M059J (cell line): Measurements from ENCODE around the gene KAZN. TPM values are rescaled to one million over a fixed set of nuclear protein-coding genes. Genes with fewer than 3 reads are reported as not detected.

Experiments
- DNase-seq: peaks from one replicate; pipeline ENCODE4 v3.0.0-alpha.2; 2012; ENCODE audit warnings: low read depth
- total RNA-seq: library from RNA; depleted of rRNA; stranded (reverse); fragments of >200 nt; shearing (Covaris generic); gene quantifications from 2 replicates; pipeline ENCODE4 v1.2.3, GENCODE V29; 2014

The KAZN gene
- total RNA-seq, 1 experiment from 2014 or later, result 6.4 TPM

DNA sequence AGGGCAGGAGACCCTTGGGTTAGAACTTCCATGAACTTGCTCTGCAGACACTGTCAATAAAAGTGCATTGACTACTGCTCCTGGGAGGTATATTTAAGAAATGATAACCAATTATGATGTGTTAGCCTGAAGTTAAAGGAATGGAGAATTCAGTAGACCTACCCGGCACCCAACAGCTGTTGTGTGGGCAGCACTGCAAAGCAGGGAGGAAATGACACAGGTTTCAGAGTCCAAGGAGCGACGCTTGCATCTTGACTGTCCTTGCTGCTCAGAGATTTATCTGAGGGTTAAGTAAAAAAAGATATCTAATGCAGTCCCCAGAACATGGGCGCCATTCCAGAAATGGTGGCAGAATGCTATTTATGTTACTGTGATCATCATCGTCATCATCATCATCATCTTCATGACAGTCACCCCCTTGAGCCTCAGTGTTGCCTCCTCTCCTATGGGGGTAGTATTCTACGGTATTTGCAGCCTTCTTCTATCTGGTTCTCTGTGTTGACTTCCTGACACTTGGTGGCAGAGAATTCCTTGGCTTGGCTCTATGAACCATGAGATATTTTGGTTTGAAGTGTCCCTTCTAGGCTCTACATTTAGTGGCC, 225.9 kb downstream of the KAZN start:
- DNase-seq, result no peak

DNA sequence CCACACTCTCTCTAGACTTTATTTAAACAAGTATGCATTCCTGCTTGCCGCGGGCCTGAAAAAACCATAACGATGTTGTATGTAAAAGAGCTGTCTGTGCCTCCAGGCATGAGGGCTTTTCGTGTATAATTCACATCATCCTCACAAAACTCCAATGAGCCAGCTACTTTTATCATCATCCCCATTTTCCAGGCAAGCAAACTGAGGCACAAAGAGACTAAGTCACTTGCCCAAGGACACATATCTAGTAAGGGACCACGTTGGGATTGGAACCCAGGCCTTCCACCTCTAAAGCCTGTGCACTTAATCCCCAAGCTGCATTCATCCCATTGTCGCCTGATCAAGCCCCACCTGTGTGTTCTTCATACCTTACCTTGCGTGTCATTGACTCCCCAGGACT, 226.9 kb downstream of the KAZN start:
- DNase-seq, result no peak

DNA sequence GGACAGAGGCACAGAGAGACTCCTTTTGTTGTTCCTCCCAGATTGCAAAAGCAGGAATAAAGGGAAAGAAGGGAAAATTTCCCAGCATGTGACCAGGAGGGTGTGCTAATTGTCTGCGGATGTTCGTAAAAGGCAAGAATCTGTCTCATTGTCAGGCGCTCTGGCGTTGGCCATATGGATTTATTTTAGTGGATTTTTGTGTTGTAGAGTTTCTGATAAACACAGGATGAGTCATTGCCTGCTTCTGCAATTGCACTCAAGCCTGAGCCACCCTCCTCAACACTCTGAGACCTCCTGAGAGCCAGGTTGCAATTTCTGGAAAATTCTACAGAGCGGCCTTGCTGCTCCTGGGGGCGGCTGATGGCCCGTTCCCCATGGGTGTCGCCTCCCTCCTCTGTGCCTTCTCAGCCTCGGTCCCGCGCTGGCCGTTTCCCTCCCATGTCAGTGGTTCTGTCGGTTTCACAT, 227.7 kb downstream of the KAZN start:
- DNase-seq, result peak; percentile 82

DNA sequence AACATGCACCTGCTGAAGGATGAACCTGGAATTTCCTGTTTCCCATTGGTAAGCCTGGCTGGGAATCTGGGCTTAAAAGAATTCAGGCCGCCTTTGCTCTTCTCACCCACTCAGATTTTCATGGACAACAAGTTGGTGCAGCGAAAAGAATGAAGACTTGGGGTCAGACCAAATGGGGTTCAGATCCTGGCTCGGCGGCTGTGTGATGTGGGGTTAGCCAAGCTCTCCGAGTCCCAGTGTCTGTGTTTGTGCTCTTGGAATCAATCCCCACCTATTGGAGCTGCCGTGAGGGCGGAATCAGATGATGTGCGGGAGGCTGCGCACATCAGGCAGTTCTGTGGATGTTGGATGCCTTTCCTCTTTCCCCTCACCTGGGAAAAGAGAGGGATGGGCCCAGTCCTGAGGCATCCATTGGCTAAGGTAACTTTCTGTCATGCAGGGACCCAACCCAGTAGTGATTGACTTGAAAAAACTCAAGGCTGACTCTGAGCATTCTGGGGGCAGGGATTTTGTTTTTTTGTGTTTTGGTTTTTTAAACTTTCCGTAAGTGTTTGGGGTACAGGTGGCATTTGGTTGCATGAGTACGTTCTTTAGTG, 228.3 kb downstream of the KAZN start:
- DNase-seq, result no peak

DNA sequence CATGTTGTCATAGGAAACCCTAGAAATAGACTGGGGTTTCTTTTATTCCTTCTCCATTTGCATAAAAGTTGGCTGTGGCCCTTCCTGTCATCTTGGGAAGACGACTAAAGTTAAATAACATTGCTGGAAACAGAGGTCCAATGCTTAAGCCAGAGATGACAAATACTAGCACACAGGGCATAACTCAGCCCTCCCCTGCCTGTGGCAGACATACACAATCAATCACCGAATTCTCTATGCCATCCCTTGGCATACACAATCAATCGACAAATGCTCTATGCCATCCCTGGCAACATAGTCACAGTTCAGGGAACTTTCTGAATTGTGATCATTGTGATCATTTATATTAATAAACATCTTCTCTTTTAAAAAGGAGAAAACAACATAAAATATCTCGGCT, 229.4 kb downstream of the KAZN start:
- no peak for DNase-seq

DNA sequence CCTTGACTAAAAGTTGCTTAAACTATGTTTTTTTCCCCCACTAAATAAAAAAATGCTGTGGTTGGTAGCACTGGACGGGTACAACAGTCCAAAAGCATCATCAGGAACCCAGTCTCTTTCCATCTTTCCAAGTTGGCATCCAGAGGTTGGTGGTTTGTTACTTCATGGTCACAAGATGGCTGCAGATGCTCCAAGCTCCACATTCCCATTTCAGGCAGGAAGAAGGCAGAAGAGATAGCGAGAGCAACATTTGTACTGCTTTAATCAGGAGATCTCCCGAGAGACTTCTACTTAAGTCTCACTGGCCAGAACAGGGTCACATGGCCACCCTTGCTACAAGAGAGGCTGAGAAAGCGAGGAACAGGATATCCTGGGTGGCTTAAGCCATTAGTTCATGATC, 230.2 kb downstream of the KAZN start:
- DNase-seq, result no peak

DNA sequence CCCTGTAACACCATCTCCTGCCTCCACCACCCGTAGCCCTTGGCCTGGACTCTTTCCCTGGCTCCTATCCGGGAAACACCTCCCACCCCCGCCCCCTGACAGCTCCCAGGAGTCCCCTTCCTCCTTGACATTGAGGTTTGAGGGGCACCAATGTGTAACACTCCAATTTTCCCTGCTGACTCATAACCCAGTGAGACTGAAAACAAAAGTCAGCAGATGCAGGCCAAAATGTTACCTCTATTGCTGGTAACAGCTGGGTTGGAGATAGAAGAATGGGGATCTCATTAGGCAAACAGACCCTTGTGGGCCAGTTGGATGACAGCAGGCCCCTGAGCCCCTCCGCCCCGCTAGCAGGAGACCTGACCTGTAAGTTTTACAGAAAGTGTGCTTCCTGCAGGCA, 237.2 kb downstream of the KAZN start:
- DNase-seq, result peak; percentile 67

DNA sequence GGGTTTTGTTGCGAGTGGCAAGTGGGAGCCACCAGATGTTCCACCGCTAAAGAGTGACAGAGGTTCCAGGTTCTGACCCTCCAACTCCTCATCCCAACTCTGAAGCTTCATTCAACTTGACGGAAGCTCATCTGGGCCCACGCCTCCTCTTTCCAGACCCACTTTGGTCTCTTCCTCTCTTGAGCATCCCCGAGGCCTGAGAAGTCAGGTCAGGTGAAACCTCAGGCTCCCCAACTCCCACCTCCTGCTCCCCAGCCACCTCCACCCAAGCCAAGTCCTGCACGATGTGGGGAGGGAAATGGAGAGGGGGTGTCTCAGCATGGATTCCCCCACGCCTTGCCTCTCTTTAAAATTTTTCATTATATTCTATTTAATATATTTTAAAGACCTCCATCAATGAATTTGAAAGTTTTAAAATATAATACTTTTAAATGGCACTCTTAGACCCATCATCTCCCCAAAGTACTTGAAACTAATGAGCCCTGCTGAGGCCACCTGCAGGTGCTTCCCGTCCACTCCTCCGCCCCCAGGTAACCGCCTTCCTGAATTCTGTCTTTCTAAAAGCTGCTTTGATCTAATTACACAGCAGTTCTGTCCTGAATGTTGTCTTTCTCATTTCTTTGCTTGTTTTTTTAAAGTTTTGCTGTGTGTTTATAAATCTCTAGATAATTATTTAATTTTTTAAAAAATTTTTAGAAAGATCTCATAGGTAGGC, 238.1 kb downstream of the KAZN start:
- DNase-seq, result no peak

DNA sequence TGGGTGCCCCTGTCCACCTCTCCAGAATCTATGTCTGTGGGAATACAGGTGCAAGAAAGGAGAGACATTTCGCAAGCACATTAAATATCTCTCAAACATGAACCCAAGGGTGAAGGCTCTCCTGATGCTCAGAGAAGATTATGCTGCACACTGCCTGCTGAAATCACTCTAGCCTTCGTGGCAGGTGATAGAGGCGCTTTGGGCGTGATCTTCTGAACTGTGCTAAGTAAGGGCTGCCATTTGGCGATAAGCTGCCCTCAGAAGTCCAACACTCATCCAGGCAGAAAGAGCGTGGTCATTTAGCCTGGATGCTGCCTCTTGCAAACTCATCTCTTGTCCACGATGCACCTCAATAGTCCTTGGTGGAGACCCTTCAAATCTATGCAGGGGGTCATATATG, 241.9 kb downstream of the KAZN start:
- no peak for DNase-seq

DNA sequence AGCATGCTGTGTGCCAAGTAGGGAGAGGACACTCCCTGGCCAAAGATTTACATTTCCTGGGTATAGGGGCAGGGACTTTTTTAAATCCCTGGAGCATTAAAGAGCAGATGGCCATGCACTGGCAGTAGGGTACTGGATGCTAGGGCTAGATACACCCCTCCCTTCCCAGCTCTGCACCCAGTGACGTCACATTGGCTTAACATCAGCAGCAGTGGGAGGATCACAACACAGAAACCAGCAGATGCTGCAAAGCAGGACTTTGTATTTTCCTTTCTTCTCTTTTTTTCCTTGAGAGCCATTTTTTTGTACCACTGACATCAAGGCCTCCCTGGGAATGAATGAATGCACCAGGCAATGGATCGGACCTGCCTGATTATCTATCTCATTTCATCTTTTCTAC, 243.0 kb downstream of the KAZN start:
- DNase-seq, result peak; percentile 34

DNA sequence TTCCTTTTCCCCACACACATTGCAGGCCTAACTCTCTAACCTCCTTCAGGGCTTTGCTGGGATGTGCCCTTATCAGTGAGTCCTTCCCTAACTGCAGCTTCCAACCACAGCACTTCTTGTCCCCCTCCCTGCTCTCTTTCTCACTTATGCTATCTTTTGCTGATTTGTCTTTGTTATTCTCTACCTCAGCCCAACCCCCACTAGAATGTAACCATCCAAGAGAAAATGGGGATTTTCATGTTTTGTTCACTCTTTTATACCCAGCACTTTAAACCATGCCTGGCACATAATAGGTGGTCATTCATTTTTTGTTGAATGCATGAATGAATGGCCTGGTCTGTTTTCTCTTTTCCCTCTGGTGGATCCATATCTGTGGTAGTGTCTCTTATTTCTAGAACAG, 243.5 kb downstream of the KAZN start:
- no peak for DNase-seq

DNA sequence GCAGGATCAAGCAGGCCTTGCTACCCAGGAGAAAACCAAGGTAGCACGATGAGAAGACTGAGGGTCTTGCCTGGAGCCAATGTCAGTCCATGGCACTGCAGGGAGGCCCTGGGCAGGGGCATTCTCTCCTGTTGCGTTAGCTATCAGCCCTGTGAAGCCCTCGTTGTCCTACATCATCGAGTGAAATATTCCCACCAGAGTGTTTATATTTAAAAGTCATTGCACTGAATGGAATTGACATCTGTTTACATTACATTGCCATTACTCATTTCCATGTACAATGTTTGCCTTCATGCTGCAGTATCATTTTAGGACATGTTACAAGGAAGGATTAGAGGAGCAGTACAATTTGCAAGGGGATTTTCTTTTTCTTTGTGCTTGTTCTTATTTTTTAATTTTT, 243.9 kb downstream of the KAZN start:
- DNase-seq, result peak; percentile 91

DNA sequence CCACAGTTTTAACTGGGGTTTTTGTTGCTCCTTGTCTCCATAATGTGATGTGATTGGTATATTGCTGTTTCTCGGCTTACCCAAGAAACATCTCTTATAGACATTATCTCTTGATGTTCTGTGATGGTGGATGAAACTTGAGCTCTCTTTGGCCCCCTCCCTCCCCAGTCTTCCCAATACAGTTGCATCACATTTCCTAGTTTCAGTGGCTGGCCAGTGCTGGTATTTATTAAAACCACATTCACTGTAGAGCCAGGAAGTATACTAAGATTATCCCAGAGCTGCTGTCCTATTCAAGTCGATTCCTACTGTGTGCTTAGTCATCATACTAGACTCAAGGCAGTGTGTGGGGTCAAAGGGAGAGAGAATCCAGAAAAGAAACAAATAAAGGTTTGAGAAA, 244.4 kb downstream of the KAZN start:
- DNase-seq, result peak; percentile 90

DNA sequence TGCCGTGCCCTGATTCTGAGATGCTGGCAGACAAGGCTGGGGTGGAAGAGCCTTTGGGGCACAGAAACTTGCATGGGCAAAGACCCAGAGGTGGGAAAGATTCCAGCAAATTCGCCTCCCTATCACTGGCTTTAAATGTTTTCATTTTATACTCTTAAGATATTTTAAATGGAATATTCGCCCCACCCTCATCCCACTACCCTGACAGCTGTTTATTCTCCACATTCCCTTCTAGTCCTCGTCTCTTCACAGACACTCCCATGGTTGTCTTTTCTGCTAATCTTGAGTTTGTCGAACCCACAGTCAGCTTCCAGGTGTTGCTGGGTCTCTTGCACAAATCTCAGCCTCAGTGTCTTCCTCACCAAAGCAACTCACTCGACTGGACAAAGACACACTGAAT, 245.0 kb downstream of the KAZN start:
- DNase-seq, result no peak

DNA sequence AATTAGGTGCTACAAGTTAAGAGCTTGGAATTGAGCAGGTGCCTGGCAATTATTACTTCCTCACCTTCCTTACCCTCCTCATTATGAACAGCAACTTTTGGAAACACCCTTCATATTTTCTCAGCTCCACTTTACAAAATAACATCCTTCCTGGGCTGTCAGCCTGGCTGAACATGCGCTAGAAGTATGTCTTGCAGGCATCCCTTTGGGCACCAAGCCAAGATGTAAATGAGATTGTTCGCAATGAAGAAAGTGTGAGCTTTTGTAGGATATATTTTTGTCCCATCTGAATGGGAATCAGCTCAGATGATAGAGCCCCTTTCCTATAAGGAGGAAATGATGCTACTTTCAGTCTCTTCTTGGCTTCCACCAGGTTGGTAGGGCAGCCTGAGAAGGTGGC, 245.9 kb downstream of the KAZN start:
- DNase-seq, result no peak

DNA sequence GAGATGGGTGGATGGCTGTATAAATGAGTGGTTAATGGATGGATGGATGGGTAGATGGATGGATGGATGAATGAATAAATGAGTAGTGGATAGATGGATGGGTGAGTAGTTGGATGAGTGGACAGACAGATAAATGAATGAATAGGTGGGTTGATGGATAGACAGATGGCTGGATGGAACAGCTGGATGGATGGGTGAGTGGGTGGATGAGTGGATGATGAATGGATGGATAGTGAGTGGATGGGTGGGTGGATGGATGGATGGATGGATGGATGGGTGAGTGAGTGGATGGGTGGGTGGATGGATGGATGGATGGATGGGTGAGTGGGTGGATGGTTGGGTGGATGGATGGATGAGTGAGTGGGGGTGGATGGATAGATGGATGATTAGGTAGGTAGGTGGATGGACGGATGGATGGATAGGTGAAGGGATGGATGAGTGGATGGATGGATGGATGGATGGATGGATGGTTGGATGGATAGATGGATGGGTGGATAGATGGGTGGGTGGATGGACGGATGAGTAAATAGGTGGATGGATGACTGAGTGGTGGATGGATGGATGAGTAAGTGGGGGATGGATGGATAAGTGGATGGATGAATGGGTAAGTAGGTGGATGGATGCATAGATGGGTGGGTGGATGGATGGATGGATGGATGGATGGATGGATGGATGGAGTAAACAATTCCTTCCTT, 246.6 kb downstream of the KAZN start:
- DNase-seq, result no peak

DNA sequence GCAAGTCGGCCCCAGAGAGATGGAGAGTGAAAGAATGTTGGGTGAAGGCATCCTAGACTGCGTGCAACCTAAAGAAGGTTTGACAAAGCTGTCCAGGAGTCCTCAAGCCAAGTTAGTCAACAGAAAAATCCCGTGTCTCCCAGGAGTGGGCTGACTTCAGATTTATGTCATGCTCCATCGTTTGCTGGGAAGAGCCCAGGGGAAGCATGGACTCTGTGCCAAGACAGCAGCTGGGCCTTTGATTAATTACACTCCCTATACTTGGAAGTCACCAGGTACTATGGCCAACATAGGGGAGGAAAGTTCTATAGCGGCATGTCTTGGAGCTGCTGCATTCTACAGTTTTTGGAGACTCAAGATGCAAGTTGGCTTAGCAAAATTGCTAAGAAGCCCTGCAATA, 247.4 kb downstream of the KAZN start:
- DNase-seq, result no peak

DNA sequence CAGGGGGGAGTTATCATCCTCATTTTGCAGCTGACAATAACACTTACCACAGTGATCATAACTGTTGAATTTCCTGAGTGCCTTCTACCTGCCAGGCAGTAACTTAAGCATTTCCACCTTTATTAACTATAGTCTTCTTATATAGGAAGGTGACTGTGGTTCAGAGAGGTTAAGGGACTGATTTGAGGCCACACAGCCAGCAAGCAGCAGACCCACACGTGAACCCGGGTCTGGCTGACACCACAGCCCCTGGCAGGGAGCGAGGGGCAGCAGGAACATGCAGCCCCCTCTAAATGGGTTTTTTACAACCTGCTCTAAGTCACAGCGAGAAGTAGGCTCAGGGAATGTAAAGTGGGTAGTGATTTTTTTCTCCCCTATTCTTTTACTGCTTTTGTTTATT, 248.2 kb downstream of the KAZN start:
- no peak for DNase-seq

DNA sequence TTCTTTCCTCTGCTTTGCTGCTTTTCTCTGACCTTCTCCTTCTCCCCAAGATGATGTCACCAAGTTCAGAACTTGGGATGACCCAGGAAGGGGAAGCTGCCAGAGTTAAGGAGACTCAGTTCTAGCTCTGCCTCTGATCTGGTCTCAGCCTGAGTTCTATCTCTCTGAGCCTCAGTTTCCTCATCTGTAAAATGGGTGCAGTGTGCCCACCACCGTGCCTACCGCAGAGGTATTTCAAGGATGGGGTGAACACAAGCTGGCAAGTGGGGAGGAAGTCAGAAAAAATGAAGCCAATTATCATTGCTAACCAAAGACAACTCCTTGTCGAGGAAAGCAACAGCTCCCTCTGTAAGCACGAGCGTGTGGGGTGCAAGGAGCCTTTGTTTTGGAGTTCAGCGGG, 249.7 kb downstream of the KAZN start:
- no peak for DNase-seq

DNA sequence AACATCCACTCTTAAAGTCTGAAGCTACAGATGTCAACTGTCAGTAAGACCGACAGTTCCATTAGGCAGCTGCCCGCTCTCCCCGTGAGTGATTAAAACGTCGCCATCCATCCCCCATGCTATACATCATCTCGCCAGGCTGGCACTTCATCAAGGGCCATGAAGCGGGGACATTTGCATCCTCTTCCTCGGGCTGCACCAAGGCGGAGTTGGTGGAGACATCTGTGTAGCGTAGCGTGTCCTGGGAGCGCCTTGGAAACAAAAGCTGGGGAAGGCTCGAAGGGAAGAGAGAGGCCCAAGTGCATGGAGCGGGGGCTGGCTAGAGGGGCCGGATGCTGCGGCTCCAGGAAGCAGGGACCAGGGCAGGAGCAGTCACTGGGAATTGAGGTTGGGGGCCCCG, 250.1 kb downstream of the KAZN start:
- no peak for DNase-seq

DNA sequence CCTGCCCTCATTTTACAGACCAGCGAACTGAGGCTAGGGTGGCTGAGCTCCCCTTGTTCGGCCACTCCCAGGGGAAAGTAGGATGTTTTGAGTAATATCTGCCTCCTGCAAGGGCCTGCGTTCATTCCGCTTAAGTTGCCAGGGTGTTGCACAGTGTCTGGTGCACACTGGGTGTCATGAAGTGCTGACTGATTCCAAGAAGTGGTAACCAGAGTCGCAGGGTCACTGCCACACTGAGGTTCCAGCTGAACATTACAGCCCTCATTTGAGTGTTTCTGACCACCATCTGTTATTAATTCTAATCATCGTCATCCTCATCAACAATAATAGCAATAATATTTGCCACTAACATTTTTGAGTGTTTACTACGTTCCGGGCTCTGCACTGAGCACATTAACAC, 250.6 kb downstream of the KAZN start:
- no peak for DNase-seq

DNA sequence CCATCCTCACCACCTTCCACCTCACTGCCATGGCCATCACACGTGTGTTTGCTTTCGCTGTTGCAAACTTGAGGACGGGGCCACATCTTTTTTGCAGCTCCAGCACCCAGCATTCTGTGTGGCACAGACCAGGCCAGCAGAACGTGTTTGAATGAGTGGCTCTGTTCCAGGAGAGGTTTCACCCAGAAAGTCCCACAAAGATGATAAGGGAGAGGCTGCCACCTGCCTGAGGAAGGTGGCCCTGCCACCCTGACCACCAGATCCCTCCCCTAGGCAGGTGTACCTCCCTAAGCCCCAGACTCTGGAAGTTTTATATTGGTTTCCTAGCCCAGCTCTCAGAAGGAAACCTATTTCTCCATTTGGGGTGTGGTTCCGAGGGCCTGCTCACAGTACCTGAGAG, 252.1 kb downstream of the KAZN start:
- DNase-seq, result peak; percentile 60

DNA sequence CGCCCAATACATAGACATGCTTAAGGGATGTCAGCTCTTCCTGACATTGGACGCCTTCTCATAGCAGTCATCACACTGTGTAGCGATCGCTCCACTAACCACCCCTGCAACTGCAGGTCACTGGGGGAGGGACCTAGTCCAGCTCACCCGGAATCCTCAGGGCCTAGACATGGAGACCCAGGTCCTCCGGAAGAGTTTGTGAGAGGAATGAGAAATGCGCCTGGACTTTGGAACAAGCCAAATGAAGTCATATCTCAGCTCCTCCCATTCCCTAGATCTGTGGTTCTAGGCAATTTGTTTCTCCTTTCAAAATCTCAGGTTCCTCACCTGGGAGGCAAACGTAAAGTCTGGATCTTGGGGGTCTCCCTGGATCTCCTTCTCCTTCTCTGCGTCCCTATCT, 253.3 kb downstream of the KAZN start:
- no peak for DNase-seq
